Trophoblast cell (in vitro differentiated cells and primary cell): ENCODE measurements around the gene POU3F3.

ENCODE experiments used
- DNase-seq, 2 donors: peaks; one replicate each; pipeline ENCODE4 v3.0.0-alpha.2; 2016
- H2AFZ ChIP-seq: 2 replicates; pipeline ENCODE4 v1.6.1; 2013; ENCODE audit warnings: low read length, moderate library complexity, mild to moderate bottlenecking; ENCODE audit not compliant: insufficient read depth, poor library complexity
- H2AK5ac ChIP-seq: 2 replicates; pipeline ENCODE4 v1.6.1; 2013; ENCODE audit warnings: mild to moderate bottlenecking, low read length
- H2BK120ac ChIP-seq: 2 replicates; pipeline ENCODE4 v1.6.1; 2013; ENCODE audit warnings: low read length, mild to moderate bottlenecking, moderate library complexity; ENCODE audit not compliant: insufficient read depth, poor library complexity
- H2BK12ac ChIP-seq: 2 replicates; pipeline ENCODE4 v1.6.1; 2013; ENCODE audit warnings: mild to moderate bottlenecking, low read length, moderate library complexity
- H2BK5ac ChIP-seq: 2 replicates; pipeline ENCODE4 v1.6.1; 2013; ENCODE audit warnings: low read length, low read depth, moderate library complexity, mild to moderate bottlenecking; ENCODE audit not compliant: poor library complexity
- H3K14ac ChIP-seq: 2 replicates; pipeline ENCODE4 v1.6.1; 2013; ENCODE audit warnings: mild to moderate bottlenecking, low read length
- H3K18ac ChIP-seq: 2 replicates; pipeline ENCODE4 v1.6.1; 2013; ENCODE audit warnings: mild to moderate bottlenecking, low read length
- H3K23ac ChIP-seq: 2 replicates; pipeline ENCODE4 v1.6.1; 2013; ENCODE audit warnings: low read length
- H3K27ac ChIP-seq: 2 replicates; pipeline ENCODE4 v1.5.1; 2013; ENCODE audit warnings: low read depth, mild to moderate bottlenecking, inconsistent platforms, low read length, moderate library complexity
- H3K27me3 ChIP-seq: 2 replicates; pipeline ENCODE4 v1.6.1; 2013; ENCODE audit warnings: inconsistent platforms, mild to moderate bottlenecking, low read length, moderate library complexity; ENCODE audit not compliant: insufficient read depth
- H3K36me3 ChIP-seq, 2 experiments: 1 replicate in 1 of 2; 2 replicates in 1 of 2; pipeline ENCODE4 v1.6.1; 2013; ENCODE audit warnings: low read length in 2 of 2, mild to moderate bottlenecking in 2 of 2, moderate library complexity in 1 of 2; ENCODE audit not compliant: insufficient read depth in 2 of 2, control insufficient read depth in 1 of 2
- H3K4ac ChIP-seq: 2 replicates; pipeline ENCODE4 v1.6.1; 2013; ENCODE audit warnings: low read depth, mild to moderate bottlenecking, low read length, moderate library complexity
- H3K4me1 ChIP-seq, 2 experiments: 1 replicate in 1 of 2; 2 replicates in 1 of 2; pipeline ENCODE4 v1.6.1; 2013; ENCODE audit warnings: low read length in 2 of 2, mild to moderate bottlenecking in 2 of 2, moderate library complexity in 1 of 2; ENCODE audit not compliant: insufficient read depth in 2 of 2, control insufficient read depth in 1 of 2
- H3K4me2 ChIP-seq: 2 replicates; pipeline ENCODE4 v1.6.1; 2013; ENCODE audit warnings: inconsistent platforms, mild to moderate bottlenecking, low read length, moderate library complexity
- H3K4me3 ChIP-seq: 2 replicates; pipeline ENCODE4 v1.5.1; 2013; ENCODE audit warnings: mild to moderate bottlenecking, low read depth, low read length, inconsistent platforms
- H3K79me1 ChIP-seq: one replicate; pipeline ENCODE4 v1.6.1; 2013; ENCODE audit warnings: low read length
- H3K79me2 ChIP-seq: 2 replicates; pipeline ENCODE4 v1.6.1; 2013; ENCODE audit warnings: low read length, mild to moderate bottlenecking; ENCODE audit not compliant: control insufficient read depth, insufficient read depth, poor library complexity
- H3K9ac ChIP-seq: 2 replicates; pipeline ENCODE4 v1.6.1; 2013; ENCODE audit warnings: mild to moderate bottlenecking, low read length
- H3K9me3 ChIP-seq: 2 replicates; pipeline ENCODE4 v1.6.1; 2013; ENCODE audit warnings: low read depth, mild to moderate bottlenecking, control low read depth, inconsistent platforms, low read length; ENCODE audit not compliant: insufficient read depth
- H4K12ac ChIP-seq: 2 replicates; pipeline ENCODE4 v1.6.1; 2013; ENCODE audit warnings: low read depth, mild to moderate bottlenecking, low read length, moderate library complexity
- H4K8ac ChIP-seq: 2 replicates; pipeline ENCODE4 v1.6.1; 2013; ENCODE audit warnings: low read depth, mild to moderate bottlenecking, low read length, moderate library complexity
- H4K91ac ChIP-seq: one replicate; pipeline ENCODE4 v1.6.1; 2013; ENCODE audit warnings: low read depth, mild to moderate bottlenecking, low read length, moderate library complexity
- WGBS: extraction: QIAGEN DNeasy Blood & Tissue Kit; methylation state at CpG from one replicate; pipeline ENCODE4 v1.1.7; 2013; ENCODE audit warnings: missing lambda C conversion rate; ENCODE audit not compliant: insufficient read length, insufficient coverage; ENCODE audit errors: extremely low coverage; 5-methylcytosine and 5-hydroxymethylcytosine counted together

The POU3F3 gene

DNA sequence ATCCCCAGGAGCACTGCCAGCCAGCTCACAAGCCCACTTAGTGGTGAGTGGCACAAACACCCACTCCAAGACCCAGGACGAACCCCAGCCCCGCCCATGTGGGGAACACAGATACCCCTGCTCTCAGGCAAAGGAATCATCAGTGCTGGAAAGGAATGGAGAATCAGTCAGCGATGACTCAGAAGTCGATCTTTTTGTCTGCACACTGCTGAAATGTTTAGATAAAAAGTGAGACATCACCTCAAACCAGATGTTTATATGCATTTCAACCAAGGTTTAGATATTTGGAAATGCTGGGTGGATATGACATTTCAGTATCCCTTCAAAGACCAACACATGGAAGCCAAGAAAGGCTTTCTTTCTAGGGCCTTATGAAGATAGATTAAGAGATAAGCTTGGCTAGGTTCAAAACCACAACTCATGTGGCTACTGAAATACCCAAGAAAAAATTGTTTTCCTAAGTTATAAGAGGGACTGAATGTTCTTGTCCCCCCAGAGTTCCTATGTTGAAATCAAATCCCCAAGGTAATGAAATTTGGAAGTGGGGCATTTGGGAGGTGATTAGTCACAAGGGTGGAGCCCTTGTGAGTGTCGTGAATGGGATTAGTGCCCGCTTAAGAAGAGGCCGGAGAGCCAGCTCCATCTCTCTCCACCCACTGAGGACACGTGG, 43.7 kb downstream of the POU3F3 start:
- no peak overlapping the region for H3K23ac ChIP-seq
- no peak overlapping the region for H3K9ac ChIP-seq
- DNase-seq: peak; percentile 11 to 44
- H2BK12ac ChIP-seq: no peak overlapping the region
- H3K4ac ChIP-seq: no peak overlapping the region
- H3K4me2 ChIP-seq: no peak overlapping the region
- no peaks in the 10 kb centered on the region for H3K79me2 ChIP-seq
- no peaks in the 10 kb centered on the region for H3K27me3 ChIP-seq
- H4K91ac ChIP-seq: no peak overlapping the region
- H4K12ac ChIP-seq: no peak overlapping the region
- peaks cover 4% of the 10 kb centered on the region for H3K9me3 ChIP-seq
- H2BK5ac ChIP-seq: no peak overlapping the region
- no peak overlapping the region for H3K14ac ChIP-seq
- H3K4me1 ChIP-seq: no peaks in the 10 kb centered on the region
- no CpG with 5 or more reads among the region's 8 CpGs for WGBS
- no peaks in the 10 kb centered on the region for H3K79me1 ChIP-seq
- H3K4me3 ChIP-seq: no peak overlapping the region
- no peak overlapping the region for H3K18ac ChIP-seq
- no peak overlapping the region for H4K8ac ChIP-seq
- H3K27ac ChIP-seq: no peak overlapping the region
- H3K36me3 ChIP-seq: no peaks in the 10 kb centered on the region
- H2AFZ ChIP-seq: no peak overlapping the region
- H2AK5ac ChIP-seq: no peak overlapping the region
- no peak overlapping the region for H2BK120ac ChIP-seq

DNA sequence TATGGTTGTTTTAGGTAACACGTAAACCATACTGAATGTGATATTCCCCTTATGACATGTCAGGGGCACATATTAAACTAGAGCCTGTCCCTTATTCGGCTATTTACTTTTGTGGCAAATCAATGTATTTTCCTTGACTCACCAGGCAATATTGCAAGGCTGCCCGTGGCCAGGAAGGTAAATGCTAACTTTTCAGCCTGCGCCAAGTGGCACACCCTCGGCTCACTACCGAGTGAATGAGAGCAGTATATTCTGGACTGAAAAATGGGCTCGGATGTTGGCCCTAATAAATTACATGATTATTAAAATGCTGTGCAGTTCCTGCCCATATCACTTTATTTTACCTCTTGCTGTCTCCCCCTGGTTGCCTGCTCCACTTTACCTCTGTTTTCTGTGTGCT, 46.7 kb downstream of the POU3F3 start:
- H2BK12ac ChIP-seq: no peak overlapping the region
- H3K18ac ChIP-seq: no peak overlapping the region
- H3K79me2 ChIP-seq: no peaks in the 10 kb centered on the region
- peaks cover 4% of the 10 kb centered on the region for H3K9me3 ChIP-seq
- DNase-seq: no peak
- no peak overlapping the region for H2AK5ac ChIP-seq
- H3K4me3 ChIP-seq: no peak overlapping the region
- H3K36me3 ChIP-seq: no peaks in the 10 kb centered on the region
- no peaks in the 10 kb centered on the region for H3K79me1 ChIP-seq
- H2BK120ac ChIP-seq: no peak overlapping the region
- H2AFZ ChIP-seq: no peak overlapping the region
- no peak overlapping the region for H3K9ac ChIP-seq
- H3K27me3 ChIP-seq: no peaks in the 10 kb centered on the region
- H3K23ac ChIP-seq: no peak overlapping the region
- no peak overlapping the region for H4K8ac ChIP-seq
- no peak overlapping the region for H3K14ac ChIP-seq
- no peaks in the 10 kb centered on the region for H3K4me1 ChIP-seq
- no peak overlapping the region for H3K4me2 ChIP-seq
- H4K12ac ChIP-seq: no peak overlapping the region
- no peak overlapping the region for H3K4ac ChIP-seq
- no peak overlapping the region for H2BK5ac ChIP-seq
- H3K27ac ChIP-seq: no peak overlapping the region
- no peak overlapping the region for H4K91ac ChIP-seq
- no CpG with 5 or more reads among the region's 7 CpGs for WGBS

DNA sequence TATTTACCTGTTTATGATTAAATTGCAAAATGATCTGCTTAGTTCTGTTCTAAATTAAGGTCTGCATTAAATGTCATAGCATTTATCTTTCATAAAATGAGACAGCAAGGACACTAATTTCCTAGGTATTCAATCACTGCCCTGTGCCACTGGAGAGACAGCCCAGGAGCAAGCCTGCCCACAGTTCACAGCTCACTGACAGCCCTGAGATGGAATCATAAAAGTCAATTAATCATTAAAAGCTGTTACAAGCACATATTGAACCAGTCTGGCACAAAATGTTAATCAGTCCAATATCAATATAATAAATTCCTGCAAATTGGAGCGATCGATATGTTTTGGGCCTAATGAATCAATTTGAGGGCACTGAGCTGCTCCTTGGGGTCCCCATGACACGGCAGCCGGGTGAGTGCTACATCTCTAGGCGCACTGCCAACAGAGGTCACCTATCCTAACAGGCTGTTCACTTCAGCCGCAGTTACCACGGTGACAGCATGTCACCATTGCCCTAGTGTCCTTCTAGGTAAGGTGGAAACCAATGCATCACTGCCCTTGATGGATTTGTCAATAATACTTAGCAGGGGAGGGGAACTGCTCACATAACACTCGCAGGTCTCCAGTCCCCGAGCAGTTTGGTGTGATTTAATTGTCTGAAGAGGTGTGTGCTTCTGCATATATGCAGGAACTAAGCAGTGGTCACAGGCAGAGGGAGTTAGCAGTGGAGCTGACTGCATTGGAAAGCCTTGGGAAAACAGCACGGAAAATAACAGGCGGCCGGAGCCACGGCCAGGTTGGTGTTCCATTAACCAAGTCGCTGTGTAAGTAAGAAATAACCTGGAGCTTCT, 47.3 kb downstream of the POU3F3 start:
- Histone ChIP-seq H2BK120ac (no peak overlapping the region), H2AFZ (no peak overlapping the region), H3K36me3 (no peaks in the 10 kb centered on the region), H3K27ac (no peak overlapping the region), H2BK5ac (no peak overlapping the region), H3K9ac (no peak overlapping the region), H3K23ac (no peak overlapping the region), H3K9me3 (no peaks in the 10 kb centered on the region), H2AK5ac (no peak overlapping the region), H3K79me2 (no peaks in the 10 kb centered on the region), H3K18ac (no peak overlapping the region), H4K12ac (no peak overlapping the region), H4K91ac (no peak overlapping the region), H3K4ac (no peak overlapping the region), H2BK12ac (no peak overlapping the region), H3K27me3 (no peaks in the 10 kb centered on the region), H3K4me3 (no peak overlapping the region), H3K4me2 (no peak overlapping the region), H3K4me1 (no peaks in the 10 kb centered on the region), H4K8ac (no peak overlapping the region), H3K79me1 (no peaks in the 10 kb centered on the region), H3K14ac (no peak overlapping the region)
- no peak for DNase-seq
- no CpG with 5 or more reads among the region's 14 CpGs for WGBS

DNA sequence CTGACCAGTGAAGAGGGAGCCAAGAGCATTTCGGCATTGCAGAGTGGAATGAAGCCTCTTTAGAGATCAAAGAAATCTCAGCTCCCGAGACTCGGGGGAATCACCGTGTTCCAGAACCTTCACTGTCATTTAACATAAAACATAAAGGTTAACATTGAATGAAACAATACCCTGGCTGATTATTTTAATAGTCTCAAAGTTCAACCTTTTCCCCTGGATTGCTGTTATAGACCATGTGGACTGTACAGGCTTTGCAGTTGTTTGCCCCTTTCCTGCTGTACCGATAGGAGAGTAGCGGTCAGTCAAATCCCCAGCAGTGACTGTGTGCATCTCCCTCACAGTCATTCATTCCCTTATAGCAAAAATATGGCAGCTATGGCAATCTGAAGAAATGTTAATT, 48.4 kb downstream of the POU3F3 start:
- Histone ChIP-seq H3K18ac (no peak overlapping the region), H3K79me1 (no peaks in the 10 kb centered on the region), H3K36me3 (no peaks in the 10 kb centered on the region), H3K27me3 (no peaks in the 10 kb centered on the region), H3K4me3 (no peak overlapping the region), H3K4me1 (no peaks in the 10 kb centered on the region), H4K91ac (no peak overlapping the region), H3K9me3 (no peaks in the 10 kb centered on the region), H2AFZ (no peak overlapping the region), H2BK5ac (no peak overlapping the region), H3K4me2 (no peak overlapping the region), H2AK5ac (no peak overlapping the region), H2BK120ac (no peak overlapping the region), H4K12ac (no peak overlapping the region), H3K23ac (no peak overlapping the region), H3K14ac (no peak overlapping the region), H3K79me2 (no peaks in the 10 kb centered on the region), H2BK12ac (no peak overlapping the region), H4K8ac (no peak overlapping the region), H3K9ac (no peak overlapping the region), H3K4ac (no peak overlapping the region), H3K27ac (no peak overlapping the region)
- DNase-seq: no peak
- WGBS: no CpG with 5 or more reads among the region's 6 CpGs
